ENCODE data around the gene SLC13A4. TPM values are rescaled to one million over a fixed set of nuclear protein-coding genes. Genes with fewer than 3 reads are reported as not detected.

The SLC13A4 gene
- total RNA-seq, 1 donor from 2014 or later = 5.2 TPM

DNA sequence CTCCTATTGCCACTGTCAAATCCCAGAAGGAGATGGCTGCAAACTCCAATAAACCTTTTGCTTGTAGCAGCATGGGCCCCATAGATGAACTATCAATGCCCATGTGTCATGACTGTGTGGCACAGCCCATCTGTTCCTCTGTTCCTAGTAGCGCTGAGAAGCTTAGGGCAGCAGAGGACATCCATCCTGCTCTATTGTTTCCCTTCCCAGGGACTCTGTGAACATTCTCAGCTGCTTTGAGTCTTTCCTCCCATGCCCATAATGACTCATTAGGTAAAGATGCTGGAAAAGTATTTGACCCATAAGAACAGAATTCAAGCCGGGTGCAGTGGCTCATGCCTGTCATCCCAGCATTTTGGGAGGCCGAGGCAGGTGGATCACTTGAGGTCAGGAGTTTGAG, 37.4 kb downstream of the SLC13A4 start:
- H3K27me3 Mint-ChIP-seq = no peaks in the 10 kb centered on the region
- no peak for DNase-seq (ENCODE audit: extremely low spot score, unreplicated experiment)
- H3K27ac Mint-ChIP-seq = no peak overlapping the region
- H3K36me3 Mint-ChIP-seq = peaks cover 25% of the 10 kb centered on the region
- H3K4me1 Mint-ChIP-seq (ENCODE audit: unreplicated experiment) = peaks cover 6% of the 10 kb centered on the region
- H3K4me3 Mint-ChIP-seq = no peak overlapping the region
- TF ChIP-seq, protein P1, sequence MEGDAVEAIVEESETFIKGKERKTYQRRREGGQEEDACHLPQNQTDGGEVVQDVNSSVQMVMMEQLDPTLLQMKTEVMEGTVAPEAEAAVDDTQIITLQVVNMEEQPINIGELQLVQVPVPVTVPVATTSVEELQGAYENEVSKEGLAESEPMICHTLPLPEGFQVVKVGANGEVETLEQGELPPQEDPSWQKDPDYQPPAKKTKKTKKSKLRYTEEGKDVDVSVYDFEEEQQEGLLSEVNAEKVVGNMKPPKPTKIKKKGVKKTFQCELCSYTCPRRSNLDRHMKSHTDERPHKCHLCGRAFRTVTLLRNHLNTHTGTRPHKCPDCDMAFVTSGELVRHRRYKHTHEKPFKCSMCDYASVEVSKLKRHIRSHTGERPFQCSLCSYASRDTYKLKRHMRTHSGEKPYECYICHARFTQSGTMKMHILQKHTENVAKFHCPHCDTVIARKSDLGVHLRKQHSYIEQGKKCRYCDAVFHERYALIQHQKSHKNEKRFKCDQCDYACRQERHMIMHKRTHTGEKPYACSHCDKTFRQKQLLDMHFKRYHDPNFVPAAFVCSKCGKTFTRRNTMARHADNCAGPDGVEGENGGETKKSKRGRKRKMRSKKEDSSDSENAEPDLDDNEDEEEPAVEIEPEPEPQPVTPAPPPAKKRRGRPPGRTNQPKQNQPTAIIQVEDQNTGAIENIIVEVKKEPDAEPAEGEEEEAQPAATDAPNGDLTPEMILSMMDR (conservative IDR thresholded peaks at IDR 0.05) = no peak
- no peaks in the 10 kb centered on the region for H3K9me3 Mint-ChIP-seq

- TF ChIP-seq, protein P1 (conservative IDR thresholded peaks at IDR 0.05) = no peak
- Mint-ChIP-seq H3K36me3 (peaks cover 24% of the 10 kb centered on the region), H3K4me1 (ENCODE audit: unreplicated experiment) (peaks cover 24% of the 10 kb centered on the region), H3K4me3 (no peak overlapping the region), H3K27me3 (no peaks in the 10 kb centered on the region), H3K9me3 (no peaks in the 10 kb centered on the region), H3K27ac (no peak overlapping the region)
- DNase-seq (ENCODE audit: extremely low spot score, unreplicated experiment) = no peak
Measured at GRCh38 chr7:135687466-135687865, 40.5 kb downstream of the SLC13A4 start.

DNA sequence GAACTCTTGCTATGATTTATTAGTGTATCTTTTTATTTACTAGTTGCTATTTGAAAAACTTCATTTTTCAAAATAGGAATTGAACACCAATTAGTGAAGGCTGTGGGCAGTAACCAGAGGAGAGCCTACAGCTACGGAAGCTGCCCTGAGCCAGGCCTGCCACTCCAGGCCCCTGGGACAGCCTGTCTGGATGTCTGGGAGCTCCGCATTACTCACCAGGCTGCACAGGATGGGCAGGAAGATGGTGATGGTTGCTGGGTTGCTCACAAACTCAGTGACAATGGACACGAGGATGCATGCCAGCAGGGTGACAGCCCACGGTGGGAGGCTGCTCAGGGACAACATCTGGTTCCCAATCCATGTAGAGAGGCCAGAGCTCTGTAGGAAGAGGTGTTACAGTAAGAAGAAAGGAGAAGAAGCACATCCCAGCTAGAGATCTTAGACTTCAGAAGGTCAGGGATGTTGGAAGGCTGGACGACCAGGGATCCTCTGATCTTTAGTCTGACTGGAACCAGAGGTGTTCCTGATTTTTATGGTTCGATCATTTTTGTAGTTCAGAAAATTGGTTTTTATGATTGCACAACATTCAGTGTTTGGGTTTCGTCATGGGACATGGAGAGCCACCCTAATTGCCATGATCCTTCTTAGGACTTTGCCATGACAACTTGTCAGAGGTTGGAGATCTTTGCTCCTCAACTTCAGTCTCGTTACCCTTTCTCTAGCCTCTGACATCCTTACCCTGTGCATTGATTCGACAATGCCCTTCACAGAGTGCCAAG, 42.5 kb downstream of the SLC13A4 start:
- Mint-ChIP-seq H3K9me3 (no peaks in the 10 kb centered on the region), H3K4me1 (ENCODE audit: unreplicated experiment) (peaks cover 24% of the 10 kb centered on the region), H3K27ac (no peak overlapping the region), H3K27me3 (no peaks in the 10 kb centered on the region), H3K4me3 (no peak overlapping the region), H3K36me3 (peaks cover 26% of the 10 kb centered on the region)
- DNase-seq (ENCODE audit: extremely low spot score, unreplicated experiment) = no peak
- TF ChIP-seq, protein P1 (conservative IDR thresholded peaks at IDR 0.05) = no peak

DNA sequence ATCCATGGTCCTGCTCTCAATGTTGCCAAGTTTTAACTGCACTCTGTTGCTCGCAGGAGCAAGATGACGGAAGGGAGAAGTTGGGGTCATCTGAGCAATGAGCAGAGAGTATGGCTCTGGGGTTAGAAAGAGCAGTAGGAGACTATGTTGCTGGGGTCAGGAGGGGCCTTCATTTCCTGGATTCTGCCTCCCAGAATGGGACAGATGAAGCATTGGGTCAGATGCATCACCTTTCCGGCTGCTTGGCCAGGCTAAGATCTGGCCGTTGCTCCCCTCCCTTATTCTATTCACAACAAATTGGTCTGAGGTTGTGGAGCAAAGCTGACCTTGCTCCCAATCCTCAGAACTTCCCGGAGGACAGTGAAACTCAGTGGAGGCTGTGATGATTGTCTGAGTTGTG, 43.3 kb downstream of the SLC13A4 start:
- peaks cover 24% of the 10 kb centered on the region for H3K4me1 Mint-ChIP-seq (ENCODE audit: unreplicated experiment)
- H3K9me3 Mint-ChIP-seq = no peaks in the 10 kb centered on the region
- H3K36me3 Mint-ChIP-seq = peaks cover 23% of the 10 kb centered on the region
- DNase-seq (ENCODE audit: extremely low spot score, unreplicated experiment) = no peak
- TF ChIP-seq, protein P1 (conservative IDR thresholded peaks at IDR 0.05) = no peak
- H3K4me3 Mint-ChIP-seq = no peak overlapping the region
- peak overlapping the region; percentile 34 for H3K27ac Mint-ChIP-seq
- H3K27me3 Mint-ChIP-seq = no peaks in the 10 kb centered on the region

DNA sequence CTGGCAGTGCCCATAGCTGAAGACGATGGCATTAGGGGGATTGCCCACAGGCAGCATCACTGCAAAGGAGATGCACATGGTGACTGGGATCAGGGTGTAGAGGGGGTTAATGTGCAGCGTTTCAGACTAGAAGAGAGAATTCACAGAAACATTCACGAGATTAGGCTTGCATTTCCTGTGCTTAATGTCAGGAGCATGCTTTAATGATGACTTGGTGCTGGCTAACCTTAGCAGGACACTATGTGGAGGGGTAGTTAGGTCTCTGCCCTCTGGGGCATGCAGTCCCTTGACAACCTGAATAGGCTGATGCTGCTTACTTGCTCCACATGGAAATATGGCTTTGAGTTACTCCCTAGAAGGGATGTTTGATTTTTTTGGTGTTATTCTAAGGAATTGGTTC, 43.9 kb downstream of the SLC13A4 start:
- peak overlapping the region; percentile 34 for H3K27ac Mint-ChIP-seq
- DNase-seq (ENCODE audit: extremely low spot score, unreplicated experiment) = no peak
- peaks cover 19% of the 10 kb centered on the region for H3K36me3 Mint-ChIP-seq

More for the DNA sequence above, 43.9 kb downstream of the SLC13A4 start:
- Mint-ChIP-seq H3K9me3 (no peaks in the 10 kb centered on the region), H3K4me1 (ENCODE audit: unreplicated experiment) (peaks cover 24% of the 10 kb centered on the region), H3K27me3 (no peaks in the 10 kb centered on the region), H3K4me3 (no peak overlapping the region)
- TF ChIP-seq, protein P1 (conservative IDR thresholded peaks at IDR 0.05) = no peak
